ENCODE data around the gene ZNRF1. TPM values are rescaled to one million over a fixed set of nuclear protein-coding genes. Genes with fewer than 3 reads are reported as not detected.

Gene ZNRF1
- total RNA-seq, 1 donor from 2014 or later: 66.1 TPM

DNA sequence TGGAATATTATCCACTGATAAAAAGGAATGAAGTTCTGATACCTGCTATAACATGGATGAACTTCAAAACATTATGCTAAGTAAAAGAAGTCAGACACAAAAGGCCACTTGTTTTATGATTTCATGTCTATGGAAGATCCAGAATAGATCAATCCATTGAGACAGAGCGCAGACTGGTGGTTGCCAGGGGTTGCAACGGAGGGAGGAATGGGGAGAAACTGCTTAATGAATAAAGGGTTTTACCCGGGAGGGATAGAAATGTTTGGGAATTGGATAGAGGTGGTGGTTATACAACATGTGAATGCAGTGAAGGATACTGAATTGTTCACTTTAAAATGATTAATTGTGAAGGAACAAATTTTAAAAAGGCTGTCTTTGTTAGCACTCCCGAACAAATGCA lies 44.1 kb upstream of the ZNRF1 start:
- no peaks in the 10 kb centered on the region for H3K9me3 Mint-ChIP-seq (ENCODE audit: low read depth)
- TF ChIP-seq, protein P1, sequence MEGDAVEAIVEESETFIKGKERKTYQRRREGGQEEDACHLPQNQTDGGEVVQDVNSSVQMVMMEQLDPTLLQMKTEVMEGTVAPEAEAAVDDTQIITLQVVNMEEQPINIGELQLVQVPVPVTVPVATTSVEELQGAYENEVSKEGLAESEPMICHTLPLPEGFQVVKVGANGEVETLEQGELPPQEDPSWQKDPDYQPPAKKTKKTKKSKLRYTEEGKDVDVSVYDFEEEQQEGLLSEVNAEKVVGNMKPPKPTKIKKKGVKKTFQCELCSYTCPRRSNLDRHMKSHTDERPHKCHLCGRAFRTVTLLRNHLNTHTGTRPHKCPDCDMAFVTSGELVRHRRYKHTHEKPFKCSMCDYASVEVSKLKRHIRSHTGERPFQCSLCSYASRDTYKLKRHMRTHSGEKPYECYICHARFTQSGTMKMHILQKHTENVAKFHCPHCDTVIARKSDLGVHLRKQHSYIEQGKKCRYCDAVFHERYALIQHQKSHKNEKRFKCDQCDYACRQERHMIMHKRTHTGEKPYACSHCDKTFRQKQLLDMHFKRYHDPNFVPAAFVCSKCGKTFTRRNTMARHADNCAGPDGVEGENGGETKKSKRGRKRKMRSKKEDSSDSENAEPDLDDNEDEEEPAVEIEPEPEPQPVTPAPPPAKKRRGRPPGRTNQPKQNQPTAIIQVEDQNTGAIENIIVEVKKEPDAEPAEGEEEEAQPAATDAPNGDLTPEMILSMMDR (IDR thresholded peaks at IDR 0.05; ENCODE audit: unreplicated experiment): no peak
- H3K4me1 Mint-ChIP-seq (ENCODE audit: low read depth): peaks cover 9% of the 10 kb centered on the region
- no peak overlapping the region for H3K4me3 Mint-ChIP-seq (ENCODE audit: low read depth)
- peaks cover 25% of the 10 kb centered on the region for H3K36me3 Mint-ChIP-seq (ENCODE audit: insufficient read depth)
- H3K27me3 Mint-ChIP-seq: no peaks in the 10 kb centered on the region
- no peak for DNase-seq (ENCODE audit: low spot score, unreplicated experiment)
- H3K27ac Mint-ChIP-seq: no peak overlapping the region

DNA sequence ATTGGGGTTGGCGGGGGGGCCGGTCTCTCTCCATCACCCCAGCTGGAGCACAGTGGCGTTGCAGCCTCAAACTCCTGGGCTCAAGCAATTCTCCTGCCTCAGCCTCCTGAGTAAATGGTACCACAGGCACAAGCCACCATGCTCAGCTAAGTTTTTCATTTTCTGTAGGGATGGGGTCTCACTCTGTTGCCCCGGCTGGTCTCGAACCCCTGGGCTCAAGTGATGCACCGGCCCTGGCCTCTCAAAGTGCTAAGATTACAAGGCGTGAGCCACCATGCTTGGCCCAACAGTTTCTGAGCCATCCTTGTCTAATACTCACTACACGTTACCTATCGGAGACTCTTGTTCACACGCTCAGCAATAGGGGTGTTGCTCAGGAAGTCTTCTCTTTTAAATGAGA lies 25.5 kb upstream of the ZNRF1 start:
- no peaks in the 10 kb centered on the region for H3K4me1 Mint-ChIP-seq (ENCODE audit: low read depth)
- H3K36me3 Mint-ChIP-seq (ENCODE audit: insufficient read depth): peaks cover 14% of the 10 kb centered on the region
- DNase-seq (ENCODE audit: low spot score, unreplicated experiment): no peak
- TF ChIP-seq, protein P1 (IDR thresholded peaks at IDR 0.05; ENCODE audit: unreplicated experiment): no peak
- peaks cover 6% of the 10 kb centered on the region for H3K9me3 Mint-ChIP-seq (ENCODE audit: low read depth)
- H3K27me3 Mint-ChIP-seq: no peaks in the 10 kb centered on the region
- H3K27ac Mint-ChIP-seq: no peak overlapping the region
- no peak overlapping the region for H3K4me3 Mint-ChIP-seq (ENCODE audit: low read depth)

DNA sequence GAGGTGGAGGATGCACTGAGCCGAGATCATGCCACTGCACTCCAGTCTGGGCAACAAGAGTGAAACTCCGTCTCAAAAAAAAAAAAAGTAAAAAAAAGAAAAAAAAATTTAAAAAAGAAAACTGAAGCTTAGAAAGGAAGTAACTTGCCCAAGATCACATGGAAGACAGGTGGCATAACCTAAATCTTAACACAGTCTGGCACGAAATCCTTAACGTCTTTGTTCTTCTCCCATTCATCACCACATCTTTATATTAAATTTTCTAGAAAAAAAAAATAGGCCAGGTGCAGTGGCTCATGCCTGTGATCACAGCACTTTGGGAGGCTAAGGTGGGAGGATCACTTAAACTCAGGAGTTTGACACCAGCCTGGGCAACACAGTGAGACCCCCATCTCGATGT lies 23.2 kb upstream of the ZNRF1 start:
- TF ChIP-seq, protein P1 (IDR thresholded peaks at IDR 0.05; ENCODE audit: unreplicated experiment): no peak
- Mint-ChIP-seq H3K4me1 (ENCODE audit: low read depth) (no peaks in the 10 kb centered on the region), H3K4me3 (ENCODE audit: low read depth) (no peak overlapping the region), H3K36me3 (ENCODE audit: insufficient read depth) (peaks cover 12% of the 10 kb centered on the region), H3K27me3 (no peaks in the 10 kb centered on the region), H3K27ac (no peak overlapping the region), H3K9me3 (ENCODE audit: low read depth) (peaks cover under 1% of the 10 kb centered on the region)
- DNase-seq (ENCODE audit: low spot score, unreplicated experiment): no peak

DNA sequence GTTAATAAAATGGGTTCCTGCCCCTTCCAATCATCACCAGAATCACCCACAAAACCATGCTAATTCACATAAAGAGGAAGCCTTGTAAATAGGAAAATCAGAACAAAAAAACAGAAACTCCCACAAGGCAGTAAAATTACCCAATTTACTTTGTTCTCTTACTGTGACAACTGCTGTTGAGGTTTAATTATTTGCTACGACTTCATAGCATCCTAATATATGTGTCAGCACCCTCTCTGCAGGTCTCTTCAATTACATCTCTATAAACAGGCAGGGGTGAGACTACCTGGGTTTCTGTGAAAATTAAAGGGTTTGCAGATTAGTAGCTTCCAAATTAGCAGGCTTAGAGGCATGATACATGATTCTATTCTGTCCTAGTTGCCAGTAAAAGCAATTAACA lies 16.6 kb upstream of the ZNRF1 start:
- TF ChIP-seq, protein P1 (IDR thresholded peaks at IDR 0.05; ENCODE audit: unreplicated experiment): no peak
- Mint-ChIP-seq H3K4me3 (ENCODE audit: low read depth) (peak overlapping the region; percentile 68), H3K27me3 (no peaks in the 10 kb centered on the region), H3K36me3 (ENCODE audit: insufficient read depth) (peaks cover 4% of the 10 kb centered on the region), H3K27ac (no peak overlapping the region), H3K9me3 (ENCODE audit: low read depth) (no peaks in the 10 kb centered on the region), H3K4me1 (ENCODE audit: low read depth) (peaks cover 5% of the 10 kb centered on the region)
- no peak for DNase-seq (ENCODE audit: low spot score, unreplicated experiment)

DNA sequence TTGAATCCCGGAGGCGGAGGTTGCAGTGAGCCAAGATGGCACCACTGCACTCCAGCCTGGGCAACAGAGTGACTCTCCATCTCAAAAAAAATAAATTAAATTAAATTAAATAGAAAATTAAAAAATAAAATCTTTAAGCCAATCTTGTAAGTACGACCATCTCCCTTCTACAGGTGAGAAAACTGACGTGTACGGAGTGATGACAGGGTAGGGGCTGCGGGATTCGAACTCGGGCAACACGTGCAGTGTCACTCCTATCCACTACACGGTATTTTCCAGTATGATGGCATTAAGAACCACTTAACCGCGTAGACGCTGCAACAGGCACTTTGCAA lies 14.7 kb upstream of the ZNRF1 start:
- DNase-seq (ENCODE audit: low spot score, unreplicated experiment): no peak
- Mint-ChIP-seq H3K27me3 (no peaks in the 10 kb centered on the region), H3K9me3 (ENCODE audit: low read depth) (no peaks in the 10 kb centered on the region), H3K27ac (peak overlapping the region; percentile 95), H3K36me3 (ENCODE audit: insufficient read depth) (no peaks in the 10 kb centered on the region), H3K4me1 (ENCODE audit: low read depth) (peaks cover 8% of the 10 kb centered on the region), H3K4me3 (ENCODE audit: low read depth) (peak overlapping the region; percentile 89)
- TF ChIP-seq, protein P1 (IDR thresholded peaks at IDR 0.05; ENCODE audit: unreplicated experiment): no peak
